HepG2 (cell line): ENCODE measurements around the gene SNHG17. TPM values are rescaled to one million over a fixed set of nuclear protein-coding genes. Genes with fewer than 3 reads are reported as not detected.

ENCODE experiments used
- CC2D1A ChIP-seq: sonication (generic); formaldehyde crosslinking; IDR thresholded peaks from 2 replicates; pipeline ENCODE4 v1.8.1; 2023; ENCODE audit warnings: mild to moderate bottlenecking, missing genetic modification reagents
- GLI4 ChIP-seq: sonication (generic); formaldehyde crosslinking; IDR thresholded peaks from 2 replicates; pipeline ENCODE4 v1.5.1; 2020; ENCODE audit warnings: missing genetic modification reagents, mild to moderate bottlenecking, moderate library complexity, borderline replicate concordance
- HIC2 ChIP-seq: sonication (generic); formaldehyde crosslinking; IDR thresholded peaks from 2 replicates; pipeline ENCODE4 v1.9.0; 2022; ENCODE audit warnings: low read depth, missing genetic modification reagents
- KIAA2018 ChIP-seq: sonication (generic); formaldehyde crosslinking; IDR thresholded peaks from 2 replicates; pipeline ENCODE4 v1.5.0; 2020; ENCODE audit warnings: mild to moderate bottlenecking, missing genetic modification reagents, borderline replicate concordance
- KLF13 ChIP-seq: sonication (generic); formaldehyde crosslinking; IDR thresholded peaks from 2 replicates; pipeline ENCODE4 v1.4.0; 2020; ENCODE audit warnings: mild to moderate bottlenecking, missing genetic modification reagents
- MTF1 ChIP-seq: sonication (generic); formaldehyde crosslinking; IDR thresholded peaks from 2 replicates; pipeline ENCODE4 v1.5.0; 2020; ENCODE audit warnings: missing genetic modification reagents
- SATB2 ChIP-seq: sonication (generic); formaldehyde crosslinking; IDR thresholded peaks from 2 replicates; pipeline ENCODE4 v1.5.0; 2020; ENCODE audit warnings: missing genetic modification reagents
- ZNF567 ChIP-seq: sonication (generic); formaldehyde crosslinking; IDR thresholded peaks from 2 replicates; pipeline ENCODE4 v1.8.1; 2023; ENCODE audit warnings: mild to moderate bottlenecking, missing genetic modification reagents, borderline replicate concordance
- ZNF646 ChIP-seq: sonication (generic); formaldehyde crosslinking; IDR thresholded peaks from 2 replicates; pipeline ENCODE4 v1.9.0; 2021; ENCODE audit warnings: mild to moderate bottlenecking, missing genetic modification reagents
- ZNF773 ChIP-seq: sonication (generic); formaldehyde crosslinking; IDR thresholded peaks from 2 replicates; pipeline ENCODE4 v1.4.0; 2020; ENCODE audit warnings: missing genetic modification reagents, borderline replicate concordance
- ZNF781 ChIP-seq: sonication (generic); formaldehyde crosslinking; IDR thresholded peaks from 2 replicates; pipeline ENCODE4 v1.5.1; 2020; ENCODE audit warnings: borderline replicate concordance, mild to moderate bottlenecking, missing genetic modification reagents; ENCODE audit errors: not compliant biosample characterization
- polyA plus RNA-seq, 8 experiments: library from polyadenylated mRNA; depleted of rRNA in 3 of 8; stranded (reverse) in 7 of 8; unstranded in 1 of 8; fragments of >200 nt; fragmentation: Illumina TruSeq in 4 of 8; extraction: Trizol in 4 of 8; gene quantifications; 2 replicates each; pipeline versions ENCODE4 v1.2.1 to v1.2.3, GENCODE V29; 2011 to 2016; ENCODE audit warnings: low read depth in 4 of 8, missing spikeins in 1 of 8, mixed read lengths in 1 of 8; ENCODE audit not compliant: insufficient read depth in 1 of 8
- total RNA-seq, 5 experiments: library from RNA; depleted of rRNA; stranded (reverse); fragments of >200 nt; fragmentation: Illumina TruSeq; extraction: Trizol; gene quantifications; 2 replicates each; pipeline ENCODE4 v1.2.3, GENCODE V29; 2016; ENCODE audit warnings: low read depth in 1 of 5

SNHG17 gene
- total and polyA plus RNA-seq, 2 of the 13 experiments (the other 11 are each of a cell fraction or from before 2014, with no cell fraction given) = 26.2 to 41.2 TPM

GRCh38 chr20:38434770-38435554 is at the start of gene SNHG17 (continued):
- peak; percentile 99 for TF ChIP-seq ZNF781 (CRISPR knock-in tag)
- TF ChIP-seq HIC2 = peak; percentile 84
- TF ChIP-seq CC2D1A (CRISPR knock-in tag) = peak; percentile 98; the same call in 1 of the 2 replicates
- TF ChIP-seq ZNF773 (CRISPR knock-in tag) = peak; percentile 97
- peak; percentile 98 for TF ChIP-seq SATB2 (CRISPR knock-in tag)
- TF ChIP-seq KLF13 = peak; percentile 99
- TF ChIP-seq ZNF646 = peak; percentile 17; the same call in 1 of the 2 replicates
- TF ChIP-seq KIAA2018 (CRISPR knock-in tag) = peak; percentile 98
- TF ChIP-seq ZNF567 (CRISPR knock-in tag) = peak; percentile 97; the same call in 1 of the 2 replicates
- TF ChIP-seq GLI4 (CRISPR knock-in tag) = peak; percentile 98; the same call in 1 of the 2 replicates
- TF ChIP-seq MTF1 = peak; percentile 91
